Epidermal melanocyte (primary cell): ENCODE results near the gene CHD2.
"Not testable (repeated sequence)": the region's sequence is repeated elsewhere in the genome, so short reads cannot be mapped to it uniquely, and the experiment has no call there.

ENCODE experiments used
- DNase-seq: peaks from one replicate; pipeline ENCODE4 v3.0.0; 2011; ENCODE audit warnings: low spot score; ENCODE audit not compliant: insufficient read length

The CHD2 gene

GRCh38 chr15:92906020-92906419, 5.9 kb downstream of the CHD2 start:
- no peak for DNase-seq

- no peak for DNase-seq
Observed at GRCh38 chr15:92906563-92907081, 6.5 kb downstream of the CHD2 start.

GRCh38 chr15:92907229-92907628, 7.1 kb downstream of the CHD2 start:
- DNase-seq: no peak

- DNase-seq: peak; percentile 43
Observed at GRCh38 chr15:92907896-92908712, 8.0 kb downstream of the CHD2 start.

GRCh38 chr15:92908713-92909057, 8.6 kb downstream of the CHD2 start:
- no peak for DNase-seq

- no peak for DNase-seq
Observed at GRCh38 chr15:92909136-92909781, 9.1 kb downstream of the CHD2 start.

- no peak for DNase-seq
Observed at GRCh38 chr15:92910451-92910850, 10.3 kb downstream of the CHD2 start.

GRCh38 chr15:92914103-92914499, 14.0 kb downstream of the CHD2 start:
- no peak for DNase-seq

- DNase-seq: no peak
Observed at GRCh38 chr15:92914768-92915221, 14.7 kb downstream of the CHD2 start.

GRCh38 chr15:92915766-92916435, 15.8 kb downstream of the CHD2 start:
- no peak for DNase-seq

GRCh38 chr15:92917598-92918407, 17.7 kb downstream of the CHD2 start:
- peak; percentile 67 for DNase-seq

GRCh38 chr15:92918881-92919280, 18.8 kb downstream of the CHD2 start:
- not testable (repeated sequence) for DNase-seq

- DNase-seq: no peak
Observed at GRCh38 chr15:92920595-92921161, 20.6 kb downstream of the CHD2 start.

- DNase-seq: no peak
Observed at GRCh38 chr15:92921215-92922131, 21.3 kb downstream of the CHD2 start.

- DNase-seq: no peak
Observed at GRCh38 chr15:92922418-92923002, 22.4 kb downstream of the CHD2 start.

- no peak for DNase-seq
Observed at GRCh38 chr15:92924216-92924615, 24.1 kb downstream of the CHD2 start.

GRCh38 chr15:92925454-92925853, 25.3 kb downstream of the CHD2 start:
- DNase-seq: no peak

- DNase-seq: no peak
Observed at GRCh38 chr15:92928225-92928750, 28.2 kb downstream of the CHD2 start.

GRCh38 chr15:92929002-92929401, 28.9 kb downstream of the CHD2 start:
- DNase-seq: no peak
